ENCODE measurements around the gene COL5A1. TPM values are rescaled to one million over a fixed set of nuclear protein-coding genes. Genes with fewer than 3 reads are reported as not detected.

Gene COL5A1
- total RNA-seq, 4 donors from 2014 or later: 13.3 to 55.0 (median 27.0) TPM

GRCh38 chr9:134626571-134627416, 14.8 kb upstream of the COL5A1 start:
- DNase-seq (ENCODE audit: low spot score) (no peak), ATAC-seq (ENCODE audit: low FRiP score) (no peak)
- no peak for TF ChIP-seq CTCF (IDR thresholded peaks at IDR 0.05)

- no peak for TF ChIP-seq CTCF (IDR thresholded peaks at IDR 0.05)
- ATAC-seq (ENCODE audit: low FRiP score) (no peak), DNase-seq (ENCODE audit: low spot score) (no peak)
These were observed 13.9 kb upstream of the COL5A1 start for GRCh38 chr9:134627417-134628353.

- DNase-seq (ENCODE audit: low spot score) (no peak), ATAC-seq (ENCODE audit: low FRiP score) (no peak)
These were observed 13.3 kb upstream of the COL5A1 start for GRCh38 chr9:134628354-134628736.

GRCh38 chr9:134629061-134629585, 12.5 kb upstream of the COL5A1 start:
- DNase-seq (ENCODE audit: low spot score): no peak
- TF ChIP-seq CTCF (IDR thresholded peaks at IDR 0.05): no peak
- ATAC-seq (ENCODE audit: low FRiP score): no peak

More at GRCh38 chr9:134628354-134628736, 13.3 kb upstream of the COL5A1 start:
- no peak for TF ChIP-seq CTCF (IDR thresholded peaks at IDR 0.05)

GRCh38 chr9:134629586-134630392, 11.8 kb upstream of the COL5A1 start:
- TF ChIP-seq CTCF (IDR thresholded peaks at IDR 0.05): no peak
- DNase-seq (ENCODE audit: low spot score): no peak
- ATAC-seq (ENCODE audit: low FRiP score): no peak

- TF ChIP-seq CTCF (IDR thresholded peaks at IDR 0.05): no peak
- ATAC-seq (ENCODE audit: low FRiP score): no peak
- DNase-seq (ENCODE audit: low spot score): no peak
These were observed 11.2 kb upstream of the COL5A1 start for GRCh38 chr9:134630393-134630790.
